Dendritic cell treated with granulocyte-macrophage colony-stimulating factor and Interleukin-4, amounts not matched to agents 40 ng/mL and 50 ng/mL, for 4 days (primary cell): ENCODE results near the gene PDGFRB.

Source experiments
- H3K27ac Mint-ChIP-seq: one replicate; pipeline ENCODE4 v1.8.0; 2022; ENCODE audit warnings: mild to moderate bottlenecking, mixed read lengths
- H3K27me3 Mint-ChIP-seq: one replicate; pipeline ENCODE4 v1.8.0; 2022; ENCODE audit warnings: mild to moderate bottlenecking, mixed read lengths
- H3K36me3 Mint-ChIP-seq: one replicate; pipeline ENCODE4 v1.8.0; 2022; ENCODE audit warnings: low read depth, mixed read lengths
- H3K4me1 Mint-ChIP-seq: one replicate; pipeline ENCODE4 v1.8.0; 2022; ENCODE audit warnings: low read depth, mixed read lengths
- H3K4me3 Mint-ChIP-seq: one replicate; pipeline ENCODE4 v1.8.0; 2022; ENCODE audit warnings: mild to moderate bottlenecking, moderate library complexity, mixed read lengths
- H3K9me3 Mint-ChIP-seq: one replicate; pipeline ENCODE4 v1.8.0; 2022; ENCODE audit warnings: mixed read lengths
- intact Hi-C: fragments of 100-400 bp; cut with micrococcal nuclease; formaldehyde crosslinking; loops from one replicate; pipeline ENCODE4 v1.15.0; 2022

PDGFRB gene

DNA sequence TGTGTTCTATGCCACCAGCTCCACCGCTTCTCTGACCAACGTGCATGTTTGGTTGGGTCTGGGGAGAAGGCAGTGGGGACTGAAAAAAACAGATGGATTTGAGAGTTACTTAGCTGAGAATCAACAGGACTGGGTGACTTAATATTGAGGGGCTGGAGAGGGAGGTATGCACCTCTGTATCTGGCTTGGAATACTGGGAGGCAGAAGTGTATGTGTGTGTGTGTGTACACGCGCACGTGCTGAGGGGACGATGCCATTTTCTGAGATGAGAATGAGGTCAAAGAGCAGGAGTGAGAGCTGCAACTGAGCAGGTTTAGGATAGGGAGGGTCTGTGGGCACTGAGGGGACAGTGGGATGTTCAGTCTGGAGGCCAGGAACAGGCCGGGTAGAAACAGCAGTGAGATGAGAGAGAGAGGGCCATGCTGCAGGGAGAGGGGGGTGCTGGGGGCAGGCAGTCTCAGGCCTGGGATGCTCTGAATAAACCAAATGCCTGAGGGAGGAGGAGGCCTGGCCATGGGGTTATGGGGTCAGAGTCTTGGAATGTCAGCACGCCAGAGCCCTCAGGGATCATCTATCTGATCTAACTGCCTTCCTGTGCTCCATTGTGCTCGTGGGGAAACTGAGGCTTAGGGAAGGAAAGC, 14.0 kb downstream of the PDGFRB start:
- Mint-ChIP-seq H3K9me3 (no peaks in the 10 kb centered on the region), H3K36me3 (no peaks in the 10 kb centered on the region), H3K27ac (no peak overlapping the region), H3K4me3 (no peak overlapping the region), H3K4me1 (peaks cover 57% of the 10 kb centered on the region), H3K27me3 (peaks cover 8% of the 10 kb centered on the region)
- intact Hi-C loops: no loop called here

DNA sequence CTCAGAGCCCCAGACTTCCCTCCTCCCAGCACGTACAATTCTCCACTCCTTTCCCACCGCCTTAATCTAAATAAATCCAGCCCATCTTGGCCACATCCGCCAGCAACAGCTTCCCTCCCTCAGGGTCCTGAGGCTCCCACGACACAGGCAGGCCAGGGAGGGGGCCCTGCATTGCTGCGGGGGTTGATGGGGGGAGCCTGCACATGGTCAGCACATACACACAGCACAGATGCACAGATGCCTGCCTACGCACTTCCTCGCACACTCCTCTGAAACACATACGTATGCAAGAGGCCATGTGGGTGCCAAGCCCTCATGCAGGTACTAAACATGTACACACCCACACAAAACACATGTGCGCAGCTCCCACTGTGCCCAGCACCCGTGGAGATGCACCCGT, 14.8 kb downstream of the PDGFRB start:
- H3K27me3 Mint-ChIP-seq: peaks cover 6% of the 10 kb centered on the region
- H3K4me3 Mint-ChIP-seq: no peak overlapping the region
- peaks cover 54% of the 10 kb centered on the region for H3K4me1 Mint-ChIP-seq
- intact Hi-C loops: no loop called here
- no peaks in the 10 kb centered on the region for H3K36me3 Mint-ChIP-seq
- H3K9me3 Mint-ChIP-seq: no peaks in the 10 kb centered on the region
- H3K27ac Mint-ChIP-seq: no peak overlapping the region

DNA sequence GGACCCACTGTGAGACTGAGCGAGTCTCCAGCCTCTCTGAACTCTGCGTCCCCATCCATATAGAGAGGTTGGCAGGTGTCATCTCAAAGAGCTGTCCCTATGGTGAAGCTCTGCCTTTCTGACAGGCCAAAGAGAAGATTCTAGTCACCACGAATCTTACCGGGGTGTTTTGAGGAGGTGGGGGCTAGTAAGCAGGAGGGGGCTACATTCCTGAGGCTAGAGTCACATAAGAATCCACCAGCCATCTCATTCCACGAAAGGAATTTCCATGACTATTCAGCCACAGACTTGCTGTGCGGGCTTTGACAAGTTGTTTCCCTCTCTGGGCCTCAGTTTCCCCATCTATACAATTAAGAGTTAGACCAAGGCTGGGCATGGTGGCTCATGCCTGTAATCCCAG, 16.3 kb downstream of the PDGFRB start:
- H3K4me1 Mint-ChIP-seq: peaks cover 44% of the 10 kb centered on the region
- H3K27ac Mint-ChIP-seq: peak overlapping the region; percentile 37
- intact Hi-C loops: loop anchor here (10.0 kb wide), 1 partner anchor 215 kb away; the partner anchor contains the start of gene TCOF1
- H3K9me3 Mint-ChIP-seq: no peaks in the 10 kb centered on the region
- no peaks in the 10 kb centered on the region for H3K36me3 Mint-ChIP-seq
- no peak overlapping the region for H3K4me3 Mint-ChIP-seq
- H3K27me3 Mint-ChIP-seq: peaks cover 20% of the 10 kb centered on the region

DNA sequence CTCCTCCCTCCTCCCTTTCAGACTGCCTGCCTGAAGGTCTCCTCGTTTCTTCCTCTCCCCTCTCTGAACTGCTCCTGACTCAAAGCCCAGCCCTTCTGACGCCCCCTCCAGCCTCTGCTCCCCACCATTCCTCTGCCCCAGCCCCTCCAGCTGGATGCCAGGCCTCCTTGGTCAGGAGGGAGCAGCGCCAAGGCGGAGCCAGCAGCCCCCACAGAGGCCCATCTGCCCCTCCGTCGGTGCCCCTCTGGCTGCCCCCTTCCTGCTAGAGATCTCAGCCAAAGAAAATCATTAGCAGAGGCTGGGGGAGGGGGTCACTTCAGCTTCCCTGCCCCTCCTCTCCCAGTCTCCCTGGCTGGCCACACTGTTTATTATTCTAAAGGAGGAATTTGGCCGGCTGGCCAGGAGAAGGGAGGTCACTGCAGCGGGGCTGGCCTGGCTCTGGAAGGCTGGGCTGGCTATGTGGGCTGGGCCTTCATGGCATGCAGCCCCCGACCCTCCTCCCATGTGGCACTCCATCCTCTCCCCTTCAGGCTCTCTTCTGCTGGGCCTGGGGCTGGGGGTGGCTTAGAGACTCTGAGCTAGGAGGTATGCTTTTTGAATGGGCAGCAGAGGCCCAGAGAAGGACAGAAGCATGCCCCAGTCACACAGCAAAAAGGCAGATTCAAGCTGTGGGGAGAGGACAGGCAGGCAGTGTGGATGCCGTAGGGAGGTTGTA, 16.9 kb downstream of the PDGFRB start:
- Mint-ChIP-seq H3K4me3 (no peak overlapping the region), H3K36me3 (no peaks in the 10 kb centered on the region), H3K9me3 (no peaks in the 10 kb centered on the region), H3K27ac (no peak overlapping the region), H3K27me3 (peaks cover 22% of the 10 kb centered on the region), H3K4me1 (peaks cover 41% of the 10 kb centered on the region)
- intact Hi-C loops: loop anchor here (10.0 kb wide), 1 partner anchor 216 kb away; the partner anchor contains the start of gene TCOF1

DNA sequence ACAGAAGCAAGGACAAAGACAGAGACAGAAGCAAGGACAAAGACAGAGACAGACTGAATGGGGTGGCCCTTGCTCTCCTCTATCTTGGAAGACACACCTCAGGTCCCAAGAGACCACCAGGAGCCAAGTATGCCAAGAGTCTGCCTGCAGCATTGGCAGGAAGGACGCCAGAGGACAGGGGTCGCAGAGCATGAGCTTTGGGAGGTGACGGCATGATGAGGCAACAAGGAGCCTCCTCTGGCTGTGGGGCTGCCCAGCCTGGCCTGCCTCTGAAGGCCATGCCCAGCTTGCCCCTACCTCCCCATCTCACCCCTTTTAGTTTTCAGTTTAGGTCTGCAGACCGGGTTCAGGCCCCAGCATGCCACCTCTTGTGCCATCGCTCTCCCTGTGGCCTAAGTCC, 17.6 kb downstream of the PDGFRB start:
- Mint-ChIP-seq H3K4me3 (no peak overlapping the region), H3K27me3 (peaks cover 22% of the 10 kb centered on the region), H3K27ac (no peak overlapping the region), H3K36me3 (no peaks in the 10 kb centered on the region), H3K9me3 (no peaks in the 10 kb centered on the region), H3K4me1 (peaks cover 41% of the 10 kb centered on the region)
- intact Hi-C loops: loop anchor here (10.0 kb wide), 1 partner anchor 217 kb away; the partner anchor contains the start of gene TCOF1

DNA sequence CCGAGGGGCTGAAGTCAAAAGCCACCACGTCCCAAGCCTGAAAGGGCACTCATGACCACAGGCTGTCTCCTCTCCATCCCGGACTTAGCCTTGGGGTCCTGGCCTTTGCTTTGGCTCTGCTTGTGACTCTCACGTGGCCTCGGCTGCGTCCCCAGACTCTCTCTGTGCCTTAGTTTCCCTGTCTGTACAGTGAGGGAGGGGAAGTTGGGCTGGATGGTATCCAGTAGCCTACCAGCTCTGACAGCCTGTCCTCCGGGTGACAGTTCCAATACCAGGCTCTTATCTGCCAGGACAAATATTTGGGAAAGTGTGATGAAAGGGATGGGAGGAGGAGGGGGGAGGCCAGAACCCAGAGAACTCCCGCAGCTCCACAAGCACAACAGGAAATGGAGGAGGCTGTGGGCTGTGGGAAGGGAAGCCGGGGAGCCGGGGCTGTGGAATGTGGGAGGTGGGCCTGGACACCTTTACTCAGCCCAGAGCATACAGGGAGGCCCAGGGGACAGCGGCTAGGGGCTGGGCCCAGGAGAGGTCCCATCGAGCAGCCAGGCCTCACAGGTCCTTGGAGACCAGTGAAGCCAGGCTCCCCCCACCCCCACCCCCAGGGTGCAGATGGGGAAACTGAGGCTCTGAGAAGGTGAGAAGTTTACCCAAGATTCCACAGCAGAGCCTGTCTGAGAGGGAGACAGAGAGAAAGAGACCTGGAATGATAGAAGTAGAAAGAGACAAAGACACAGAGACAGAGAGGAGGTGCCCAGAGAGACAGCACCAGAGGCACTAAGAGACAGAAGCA, 18.3 kb downstream of the PDGFRB start:
- Mint-ChIP-seq H3K4me3 (no peak overlapping the region), H3K36me3 (no peaks in the 10 kb centered on the region), H3K27me3 (peaks cover 22% of the 10 kb centered on the region), H3K9me3 (no peaks in the 10 kb centered on the region), H3K27ac (no peak overlapping the region), H3K4me1 (peaks cover 43% of the 10 kb centered on the region)
- intact Hi-C loops: loop anchor here (10.0 kb wide), 1 partner anchor 217 kb away; the partner anchor contains the start of gene TCOF1

DNA sequence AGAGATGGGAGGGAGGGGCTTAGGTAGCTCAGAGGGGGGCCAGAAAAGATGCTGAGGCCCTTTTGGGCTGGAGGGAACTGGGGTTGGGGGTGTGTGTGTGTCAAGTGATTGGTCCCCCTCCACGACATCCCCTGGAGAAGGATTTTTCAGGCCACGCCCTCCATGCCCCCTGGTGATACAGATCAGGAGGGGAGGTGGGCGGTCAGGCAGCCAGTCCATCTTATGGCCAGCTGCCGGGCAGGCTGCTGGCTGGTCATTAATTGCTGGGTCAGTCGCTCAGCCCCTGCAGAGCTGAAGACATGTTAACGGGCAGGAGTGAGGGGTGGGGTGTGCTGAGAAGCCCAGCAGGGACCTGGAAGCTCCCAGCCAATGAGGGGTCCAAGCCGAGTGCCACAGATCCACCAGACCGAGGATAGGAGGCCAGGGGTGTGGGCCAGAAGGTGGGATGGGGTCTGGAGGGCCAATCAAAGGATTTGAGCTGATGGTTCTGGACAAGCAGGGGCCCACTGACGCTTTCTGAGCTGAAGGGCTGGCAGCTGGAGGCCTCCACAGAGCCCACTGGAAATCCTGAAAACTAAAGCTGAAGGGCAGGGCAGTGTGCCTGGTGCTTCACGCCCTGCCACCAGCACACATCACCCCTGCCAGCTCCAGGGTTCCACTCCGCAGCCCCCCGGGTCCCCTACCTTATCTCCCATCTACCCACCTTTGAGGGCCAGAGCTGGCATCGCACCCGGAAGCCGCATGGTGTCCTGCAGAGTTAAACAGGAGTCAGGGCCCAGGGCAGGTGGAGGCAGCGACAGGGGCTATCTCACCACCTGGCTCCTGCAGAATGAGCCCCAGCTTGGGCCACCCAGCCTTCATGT, 19.1 kb downstream of the PDGFRB start:
- Mint-ChIP-seq H3K27me3 (peaks cover 22% of the 10 kb centered on the region), H3K4me3 (no peak overlapping the region), H3K4me1 (peaks cover 44% of the 10 kb centered on the region), H3K36me3 (no peaks in the 10 kb centered on the region), H3K9me3 (no peaks in the 10 kb centered on the region), H3K27ac (no peak overlapping the region)
- intact Hi-C loops: loop anchor here (10.0 kb wide), 1 partner anchor 218 kb away; the partner anchor contains the start of gene TCOF1

DNA sequence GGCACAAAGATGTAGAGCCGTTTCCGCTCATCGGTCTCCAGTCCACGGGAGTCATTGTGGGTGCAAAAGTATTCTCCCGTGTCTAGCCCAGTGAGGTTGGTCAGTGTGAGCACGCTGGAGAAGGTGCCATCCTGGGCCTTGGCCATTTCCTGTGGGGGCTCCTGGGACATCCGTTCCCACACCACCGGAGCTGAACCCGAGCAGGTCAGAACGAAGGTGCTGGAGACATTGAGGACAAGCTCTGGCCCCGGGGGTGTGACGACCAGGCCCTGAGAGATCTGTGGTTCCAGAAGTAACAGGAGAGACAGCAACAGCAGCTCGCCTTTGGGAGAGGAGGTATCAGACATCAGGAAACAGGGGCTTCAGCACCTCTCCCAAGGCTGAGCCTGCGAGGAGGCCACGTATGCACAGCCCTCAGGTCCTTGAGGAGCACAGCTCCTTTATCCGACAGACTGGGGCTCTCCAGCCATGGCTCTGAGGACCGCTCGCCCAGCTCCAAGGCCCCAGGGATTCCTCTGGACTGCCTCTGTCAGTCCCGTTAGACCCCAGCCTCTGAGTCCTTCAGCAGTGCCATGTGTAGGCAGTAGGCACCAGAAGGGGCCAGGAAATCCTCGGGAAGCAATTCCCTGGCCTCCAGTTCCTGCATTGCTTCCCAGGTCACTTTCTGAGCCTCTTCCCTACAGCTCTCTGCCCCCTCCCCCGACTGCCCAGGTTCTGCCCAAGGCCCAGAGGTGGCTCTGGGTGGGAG, 19.9 kb downstream of the PDGFRB start:
- H3K27me3 Mint-ChIP-seq: peaks cover 22% of the 10 kb centered on the region
- peaks cover 43% of the 10 kb centered on the region for H3K4me1 Mint-ChIP-seq
- intact Hi-C loops: loop anchor here (10.0 kb wide), 1 partner anchor 219 kb away; the partner anchor contains the start of gene TCOF1
- H3K9me3 Mint-ChIP-seq: no peaks in the 10 kb centered on the region
- H3K27ac Mint-ChIP-seq: peak overlapping the region; percentile 23
- no peak overlapping the region for H3K4me3 Mint-ChIP-seq
- no peaks in the 10 kb centered on the region for H3K36me3 Mint-ChIP-seq

DNA sequence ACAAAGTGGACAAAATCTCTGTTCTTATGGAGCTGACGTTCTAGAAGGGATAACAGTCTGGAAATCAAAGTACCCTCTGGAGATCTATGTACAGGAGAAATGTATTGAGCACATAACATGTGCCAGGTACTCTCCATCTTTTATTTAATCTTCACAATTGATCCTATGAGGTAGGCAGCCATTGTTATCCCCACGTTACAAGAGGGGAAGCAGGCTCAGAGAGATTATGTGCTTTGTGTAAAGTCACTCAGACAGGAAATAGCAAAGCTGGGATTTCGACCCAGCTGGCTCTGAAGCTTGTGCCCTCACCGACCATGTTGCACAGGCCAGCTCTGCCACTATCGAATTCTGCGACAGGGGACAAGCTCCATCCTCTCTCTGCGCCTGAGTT, 21.5 kb downstream of the PDGFRB start:
- Mint-ChIP-seq H3K9me3 (no peaks in the 10 kb centered on the region), H3K27me3 (peaks cover 22% of the 10 kb centered on the region), H3K4me3 (no peak overlapping the region), H3K27ac (no peak overlapping the region), H3K4me1 (peaks cover 49% of the 10 kb centered on the region), H3K36me3 (no peaks in the 10 kb centered on the region)
- intact Hi-C loops: loop anchor here (10.0 kb wide), 1 partner anchor 221 kb away; the partner anchor contains the start of gene TCOF1

DNA sequence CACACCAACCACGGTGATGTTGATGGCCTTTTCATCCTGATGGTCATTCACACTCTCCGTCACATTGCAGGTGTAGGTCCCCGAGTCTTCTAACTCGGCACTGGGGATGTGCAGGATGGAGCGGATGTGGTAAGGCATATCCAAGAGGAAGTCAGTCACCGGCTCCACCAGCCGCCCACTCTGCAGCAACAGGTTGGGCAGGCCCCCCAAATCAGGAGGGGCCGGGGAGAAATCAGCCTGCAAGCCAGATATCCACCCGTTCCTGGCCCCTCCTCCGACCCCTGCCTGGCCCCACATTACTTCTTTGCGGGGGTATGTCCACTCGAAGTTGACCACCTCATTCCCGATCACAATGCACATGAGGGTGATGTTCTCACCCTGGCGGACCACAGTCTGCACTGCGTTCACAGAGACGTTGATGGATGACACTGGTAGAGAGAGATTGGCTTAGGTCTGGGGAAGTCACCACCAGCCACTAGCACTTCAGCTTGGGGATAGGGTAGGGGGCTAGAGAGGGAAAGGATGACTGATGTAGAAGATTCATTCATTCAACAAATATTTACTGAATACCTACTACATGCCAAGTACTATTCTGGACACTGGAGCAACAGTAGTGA, 22.0 kb downstream of the PDGFRB start:
- peak overlapping the region; percentile 69 for H3K27ac Mint-ChIP-seq
- intact Hi-C loops: loop anchor here (10.0 kb wide), 1 partner anchor 221 kb away; the partner anchor contains the start of gene TCOF1
- H3K4me3 Mint-ChIP-seq: no peak overlapping the region

DNA sequence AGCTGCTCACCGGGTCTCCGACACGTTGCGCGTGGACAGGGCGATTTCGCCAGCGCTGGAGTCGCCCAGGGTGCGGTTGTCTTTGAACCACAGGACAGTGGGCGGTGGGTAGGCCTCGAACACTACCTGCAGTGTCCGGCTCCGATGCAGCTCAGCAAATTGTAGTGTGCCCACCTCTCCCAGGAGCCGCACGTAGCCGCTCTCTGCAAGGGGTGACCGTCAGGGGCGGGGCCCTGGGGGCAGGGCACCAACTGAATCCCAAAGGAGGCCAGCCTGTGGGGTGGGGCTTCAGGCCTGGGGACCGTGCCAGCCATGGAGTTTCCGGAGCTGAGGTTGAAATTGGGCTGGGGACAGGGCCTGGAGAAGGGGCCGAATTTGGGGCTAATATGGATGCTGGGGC, 22.9 kb downstream of the PDGFRB start:
- intact Hi-C loops: loop anchor here (10.0 kb wide), 1 partner anchor 222 kb away; the partner anchor contains the start of gene TCOF1
- Mint-ChIP-seq H3K4me1 (peaks cover 58% of the 10 kb centered on the region), H3K9me3 (no peaks in the 10 kb centered on the region), H3K27me3 (peaks cover 19% of the 10 kb centered on the region), H3K27ac (peak overlapping the region; percentile 69), H3K4me3 (no peak overlapping the region), H3K36me3 (no peaks in the 10 kb centered on the region)

More for the DNA sequence above, 22.0 kb downstream of the PDGFRB start:
- Mint-ChIP-seq H3K4me1 (peaks cover 49% of the 10 kb centered on the region), H3K36me3 (no peaks in the 10 kb centered on the region), H3K9me3 (no peaks in the 10 kb centered on the region), H3K27me3 (peaks cover 22% of the 10 kb centered on the region)

DNA sequence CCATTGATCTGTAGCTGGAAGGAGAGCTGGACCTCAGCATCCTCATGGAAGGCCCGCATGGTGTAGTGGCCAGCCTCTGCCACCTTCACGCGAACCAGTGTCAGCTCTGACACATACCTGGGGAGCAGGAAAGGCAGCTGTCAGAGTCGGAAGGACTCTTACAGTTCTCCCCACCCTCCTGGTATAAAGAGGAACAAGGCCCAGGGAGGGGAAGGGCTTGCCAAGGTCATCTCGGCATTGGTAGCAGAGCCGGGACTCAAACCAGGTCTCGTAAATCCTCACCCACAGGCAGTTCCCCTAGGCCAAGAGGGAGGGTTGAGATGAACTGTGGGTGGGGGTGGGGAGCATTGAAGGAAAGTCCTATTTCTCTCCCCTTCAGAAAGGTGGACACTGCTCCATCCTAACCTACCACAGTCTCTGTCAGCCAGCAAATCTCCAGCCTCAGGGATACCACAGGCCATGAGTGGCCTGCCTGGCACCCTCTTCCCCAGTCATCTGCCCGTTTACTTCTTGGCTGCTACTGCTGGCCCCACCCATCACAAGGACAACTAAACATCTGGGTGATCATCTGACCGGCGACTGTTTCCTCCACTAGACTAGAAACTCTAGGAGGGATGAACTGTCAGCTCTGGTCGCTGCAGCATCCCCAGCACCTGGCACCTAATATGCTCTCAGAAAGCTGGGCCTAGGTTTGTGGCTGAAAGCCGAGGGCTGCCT, 23.5 kb downstream of the PDGFRB start:
- intact Hi-C loops: loop anchor here (10.0 kb wide), 1 partner anchor 223 kb away; the partner anchor contains the start of gene TCOF1

More for the DNA sequence above, 23.5 kb downstream of the PDGFRB start:
- Mint-ChIP-seq H3K27me3 (peaks cover 16% of the 10 kb centered on the region), H3K4me1 (peaks cover 59% of the 10 kb centered on the region), H3K9me3 (no peaks in the 10 kb centered on the region), H3K36me3 (no peaks in the 10 kb centered on the region), H3K27ac (peak overlapping the region; percentile 69), H3K4me3 (no peak overlapping the region)
